IMR-90 (cell line): Measurements from ENCODE around the gene TMEM145. TPM values are rescaled to one million over a fixed set of nuclear protein-coding genes. Genes with fewer than 3 reads are reported as not detected.
A peak's percentile ranks its signal among the peaks of the same experiment; 100 is the strongest.

ENCODE experiments used
- ATAC-seq: fragments of 200-7000 bp; cut with Tn5 transposase; 2 replicates; pipeline ENCODE4 v1.9.1; 2020; ENCODE audit warnings: low read depth, mild to moderate bottlenecking, moderate library complexity
- BruUV-seq: library from RNA; stranded (reverse); fragments of 400-500 nt; replicated peaks from 2 replicates; lab custom pipeline; 2021; lab: Mats Ljungman, UMichigan
- CTCF ChIA-PET: fragments of 300-600 bp; formaldehyde crosslinking; extraction: SDS; loops from one replicate; lab custom pipeline; 2021; ENCODE audit warnings: antibody characterized with exemption; lab: Yijun Ruan, JAX
- POLR2A ChIA-PET: fragments of 300-600 bp; sonication (Branson Sonifier 250); formaldehyde crosslinking; loops from one replicate; lab custom pipeline; 2022; ENCODE audit warnings: antibody characterized with exemption; ENCODE audit not compliant: unreplicated experiment; lab: Charles Lee
- DNase-seq: peaks from one replicate; pipeline ENCODE4 v3.0.0; 2013
- H2AFZ ChIP-seq: replicated peaks from 2 replicates; pipeline ENCODE3; 2013; ENCODE audit warnings: low read length, mild to moderate bottlenecking; ENCODE audit not compliant: poor library complexity
- H2AK5ac ChIP-seq: 2 replicates; pipeline ENCODE4 v1.6.1; 2013; ENCODE audit warnings: low read depth, low read length, inconsistent platforms
- H2AK9ac ChIP-seq: replicated peaks from 2 replicates; pipeline ENCODE3; 2013; ENCODE audit warnings: mild to moderate bottlenecking, low read depth, low read length, moderate library complexity; ENCODE audit not compliant: poor library complexity
- H2BK120ac ChIP-seq: 2 replicates; pipeline ENCODE4 v1.6.1; 2013; ENCODE audit warnings: low read depth, low read length, inconsistent platforms
- H2BK15ac ChIP-seq: 3 replicates; pipeline ENCODE4 v1.6.1; 2013; ENCODE audit warnings: low read depth, low read length, inconsistent platforms
- H2BK20ac ChIP-seq: 2 replicates; pipeline ENCODE4 v1.6.1; 2013; ENCODE audit warnings: low read depth, mild to moderate bottlenecking, inconsistent platforms, low read length, moderate library complexity
- H2BK5ac ChIP-seq: 2 replicates; pipeline ENCODE4 v1.6.1; 2013; ENCODE audit warnings: mild to moderate bottlenecking, low read depth, low read length, inconsistent platforms; ENCODE audit not compliant: poor library complexity, severe bottlenecking
- H3K14ac ChIP-seq: replicated peaks from 2 replicates; pipeline ENCODE4 v1.6.1; 2013; ENCODE audit warnings: low read depth, low read length, inconsistent platforms
- H3K18ac ChIP-seq: 2 replicates; pipeline ENCODE4 v1.6.1; 2013; ENCODE audit warnings: low read depth, low read length, control low read depth
- H3K23ac ChIP-seq: 2 replicates; pipeline ENCODE4 v1.6.1; 2013; ENCODE audit warnings: low read depth, low read length, inconsistent platforms
- H3K27ac ChIP-seq: 2 replicates; pipeline ENCODE4 v1.5.1; 2013; ENCODE audit warnings: mild to moderate bottlenecking, control low read depth, low read length; ENCODE audit not compliant: insufficient read depth
- H3K27me3 ChIP-seq: 2 replicates; pipeline ENCODE4 v1.6.1; 2013; ENCODE audit warnings: low read length; ENCODE audit not compliant: control insufficient read depth, insufficient read depth
- H3K36me3 ChIP-seq: 2 replicates; pipeline ENCODE4 v1.6.1; 2013; ENCODE audit warnings: low read length, mixed read lengths; ENCODE audit not compliant: control insufficient read depth, insufficient read depth
- H3K4ac ChIP-seq: 2 replicates; pipeline ENCODE4 v1.6.1; 2013; ENCODE audit warnings: low read depth, low read length, inconsistent platforms
- H3K4me1 ChIP-seq: 2 replicates; pipeline ENCODE4 v1.6.1; 2013; ENCODE audit warnings: low read length, mixed read lengths; ENCODE audit not compliant: control insufficient read depth, insufficient read depth
- H3K4me2 ChIP-seq: 2 replicates; pipeline ENCODE4 v1.6.1; 2013; ENCODE audit warnings: low read depth, mild to moderate bottlenecking, control low read depth, low read length, moderate library complexity
- H3K4me3 ChIP-seq: 2 replicates; pipeline ENCODE4 v1.5.1; 2013; ENCODE audit warnings: low read depth, mild to moderate bottlenecking, control low read depth, low read length, moderate library complexity; ENCODE audit not compliant: insufficient read depth
- H3K56ac ChIP-seq: 2 replicates; pipeline ENCODE4 v1.6.1; 2013; ENCODE audit warnings: low read length, inconsistent platforms; ENCODE audit not compliant: insufficient read depth; ENCODE audit errors: extremely low read depth
- H3K79me1 ChIP-seq, 2 experiments: 2 replicates each; pipeline ENCODE4 v1.6.1; 2013; ENCODE audit warnings: low read length in 2 of 2, inconsistent platforms in 1 of 2, low read depth in 1 of 2
- H3K9ac ChIP-seq: 2 replicates; pipeline ENCODE4 v1.6.1; 2013; ENCODE audit warnings: low read depth, low read length, control low read depth
- H3K9me1 ChIP-seq: 2 replicates; pipeline ENCODE4 v1.6.1; 2013; ENCODE audit warnings: low read length, inconsistent platforms; ENCODE audit not compliant: insufficient read depth
- H3K9me3 ChIP-seq: 2 replicates; pipeline ENCODE4 v1.6.1; 2013; ENCODE audit warnings: low read length; ENCODE audit not compliant: control insufficient read depth, insufficient read depth
- H4K20me1 ChIP-seq: 2 replicates; pipeline ENCODE4 v1.6.1; 2013; ENCODE audit warnings: low read length, inconsistent platforms; ENCODE audit not compliant: insufficient read depth
- H4K5ac ChIP-seq: 2 replicates; pipeline ENCODE4 v1.6.1; 2013; ENCODE audit warnings: mild to moderate bottlenecking, low read depth, low read length, control low read depth
- H4K8ac ChIP-seq, 2 experiments: 2 replicates each; pipeline ENCODE4 v1.6.1; 2013; ENCODE audit warnings: low read depth in 2 of 2, low read length in 2 of 2, control low read depth in 1 of 2, inconsistent platforms in 1 of 2
- H4K91ac ChIP-seq: 2 replicates; pipeline ENCODE4 v1.6.1; 2013; ENCODE audit warnings: low read depth, low read length, inconsistent platforms; ENCODE audit not compliant: insufficient read depth
- CEBPB ChIP-seq: IDR thresholded peaks from 2 replicates; pipeline ENCODE4 v1.6.1; 2012; ENCODE audit warnings: low read depth, low read length, improper control_type of control experiment
- MAFK ChIP-seq: IDR thresholded peaks from 2 replicates; pipeline ENCODE4 v1.6.1; 2012; ENCODE audit warnings: low read depth, low read length, improper control_type of control experiment
- MAZ ChIP-seq: IDR thresholded peaks from 2 replicates; pipeline ENCODE4 v1.6.1; 2012; ENCODE audit warnings: low read depth, mild to moderate bottlenecking, low read length, improper control_type of control experiment, moderate library complexity, borderline replicate concordance
- POLR2A ChIP-seq: IDR thresholded peaks from 2 replicates; pipeline ENCODE4 v1.6.1; 2012; ENCODE audit warnings: mild to moderate bottlenecking, low read depth, low read length
- RCOR1 ChIP-seq: IDR thresholded peaks from 2 replicates; pipeline ENCODE4 v1.6.1; 2012; ENCODE audit warnings: mild to moderate bottlenecking, low read length, improper control_type of control experiment; ENCODE audit not compliant: insufficient replicate concordance
- SMC3 ChIP-seq: fragments of 150-350 bp; IDR thresholded peaks from 2 replicates; pipeline ENCODE4 v1.6.1; 2016; ENCODE audit warnings: low read depth, mild to moderate bottlenecking, antibody characterized with exemption, low read length, moderate library complexity
- WGBS, 2 experiments: methylation state at CpG; one replicate each; pipeline versions ENCODE4 v1.1.5 to v1.1.7; 2013; ENCODE audit warnings: missing lambda C conversion rate in 2 of 2; ENCODE audit not compliant: insufficient read length in 1 of 2; ENCODE audit errors: extremely low coverage in 2 of 2; 5-methylcytosine and 5-hydroxymethylcytosine counted together
- dilution Hi-C: fragments of 300-500 bp; cut with HindIII; formaldehyde crosslinking; loops from one replicate; pipeline ENCODE4 v1.14.3; 2018; ENCODE audit warnings: low sequenced_read_pairs; ENCODE audit not compliant: unreplicated experiment
- in situ Hi-C: fragments of 300-500 bp; cut with MboI; formaldehyde crosslinking; loops from 3 replicates; pipeline ENCODE4 v1.14.3; 2019; ENCODE audit warnings: low sequenced_read_pairs, inconsistent platforms, mixed read lengths
- intact Hi-C: fragments of 100-400 bp; cut with micrococcal nuclease; formaldehyde crosslinking; loops from 2 replicates; pipeline ENCODE4 v1.10.0; 2022
- polyA plus RNA-seq, 3 experiments: library from polyadenylated mRNA; depleted of rRNA; stranded (reverse); fragments of >200 nt; gene quantifications; 2 replicates each; pipeline ENCODE4 v1.2.3, GENCODE V29; 2012; ENCODE audit warnings: low replicate concordance in 1 of 3
- total RNA-seq: library from RNA; depleted of rRNA; stranded (reverse); fragments of >200 nt; gene quantifications from 2 replicates; pipeline ENCODE4 v1.2.3, GENCODE V29; 2012

Gene TMEM145
- total and polyA plus RNA-seq, 2 of the 4 experiments (the other 2 are of a cell fraction) = under 0.01 to 0.41 TPM

GRCh38 chr19:42287017-42287826 is 25.9 kb upstream of the TMEM145 start:
- in situ Hi-C loops = no loop called here
- H3K36me3 ChIP-seq = peaks cover 50% of the 10 kb centered on the region
- H3K56ac ChIP-seq = no peak overlapping the region
- intact Hi-C loops = no loop called here
- POLR2A ChIA-PET = no interaction called here
- ATAC-seq (no peak), DNase-seq (no peak)
- H2AK9ac ChIP-seq = no peak overlapping the region
- BruUV-seq = TSS peak; percentile 55
- H3K18ac ChIP-seq = no peak overlapping the region
- H3K27me3 ChIP-seq = no peaks in the 10 kb centered on the region
- no peak overlapping the region for H4K91ac ChIP-seq
- no peak overlapping the region for H4K8ac ChIP-seq
- H3K9me1 ChIP-seq = peaks cover 14% of the 10 kb centered on the region
- no peak overlapping the region for H2BK5ac ChIP-seq
- no peak overlapping the region for H4K5ac ChIP-seq
- no peak overlapping the region for H2BK20ac ChIP-seq
- CTCF ChIA-PET = no interaction called here
- dilution Hi-C loops = no loop called here
- H3K14ac ChIP-seq = no peak overlapping the region
- H3K27ac ChIP-seq = no peak overlapping the region
- 89% methylated on average over 15 of the region's 30 CpGs; no CpG with 5 or more reads in 1 of the 2 experiments for WGBS, 2 experiments
- peaks cover 30 to 48% of the 10 kb centered on the region in 2 experiments for H3K79me1 ChIP-seq
- H3K9ac ChIP-seq = no peak overlapping the region
- 0 out of 2 replicates have a peak overlapping the region, but pooled peaks have one; percentile 23 for H2AK5ac ChIP-seq
- H3K4me2 ChIP-seq = no peak overlapping the region
- H3K4me1 ChIP-seq = peaks cover 27% of the 10 kb centered on the region
- H2BK120ac ChIP-seq = no peak overlapping the region
- TF ChIP-seq SMC3 (no peak), CEBPB (no peak), POLR2A (no peak), MAZ (no peak), MAFK (peak; percentile 80), RCOR1 (no peak)
- no peak overlapping the region for H3K4me3 ChIP-seq
- H3K4ac ChIP-seq = no peak overlapping the region
- H4K20me1 ChIP-seq = peaks cover 36% of the 10 kb centered on the region
- no peak overlapping the region for H2AFZ ChIP-seq
- H3K9me3 ChIP-seq = no peaks in the 10 kb centered on the region
- no peak overlapping the region for H3K23ac ChIP-seq
- H2BK15ac ChIP-seq = no peak overlapping the region
